Astrocyte of the cerebellum (primary cell): ENCODE data around the gene CRYBA4.

ENCODE experiments used
- DNase-seq: peaks from one replicate; pipeline ENCODE4 v3.0.0-alpha.2; 2011; ENCODE audit warnings: low read depth
- H3K4me3 ChIP-seq: 2 replicates; pipeline ENCODE4 v1.5.1; 2011; ENCODE audit warnings: mild to moderate bottlenecking, low read depth, low read length, moderate library complexity
- in situ Hi-C: cut with HindIII; loops from 2 replicates; pipeline ENCODE4 v1.10.0; 2017; ENCODE audit warnings: low sequenced_read_pairs
- TF ChIP-seq, protein P1 (sequence below): IDR thresholded peaks from 2 replicates; pipeline ENCODE4 v1.5.1; 2012; ENCODE audit warnings: low read length, low read depth, moderate library complexity, mild to moderate bottlenecking; ENCODE audit errors: missing control alignments

CRYBA4 gene

DNA sequence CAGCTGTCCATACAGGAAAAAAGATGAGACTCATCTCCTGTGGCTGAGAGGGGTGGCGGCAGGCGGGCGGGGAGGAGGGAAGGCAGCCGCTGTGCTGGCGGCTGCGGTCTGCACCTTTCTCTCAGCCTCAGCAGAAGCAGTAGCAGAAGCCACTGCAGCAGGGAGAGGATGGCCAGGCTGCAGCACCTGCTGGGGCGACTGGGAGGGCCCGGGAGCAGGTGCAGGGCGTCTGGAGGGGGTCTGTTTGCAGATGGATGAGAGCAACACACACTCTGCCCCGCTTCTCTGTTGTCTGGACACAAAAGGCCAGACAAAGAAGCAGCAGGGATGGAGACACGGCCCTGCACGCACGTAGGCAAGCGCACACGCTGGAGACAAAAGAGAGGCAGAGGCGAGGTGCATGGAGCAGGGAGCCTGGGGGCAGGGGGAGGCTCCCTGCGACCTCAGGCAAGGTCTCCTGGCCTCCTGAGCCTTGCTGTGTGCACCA lies 26.3 kb downstream of the CRYBA4 start:
- H3K4me3 ChIP-seq, result no peak overlapping the region
- in situ Hi-C loops, result no loop called here
- no peak for DNase-seq
- TF ChIP-seq, protein P1, sequence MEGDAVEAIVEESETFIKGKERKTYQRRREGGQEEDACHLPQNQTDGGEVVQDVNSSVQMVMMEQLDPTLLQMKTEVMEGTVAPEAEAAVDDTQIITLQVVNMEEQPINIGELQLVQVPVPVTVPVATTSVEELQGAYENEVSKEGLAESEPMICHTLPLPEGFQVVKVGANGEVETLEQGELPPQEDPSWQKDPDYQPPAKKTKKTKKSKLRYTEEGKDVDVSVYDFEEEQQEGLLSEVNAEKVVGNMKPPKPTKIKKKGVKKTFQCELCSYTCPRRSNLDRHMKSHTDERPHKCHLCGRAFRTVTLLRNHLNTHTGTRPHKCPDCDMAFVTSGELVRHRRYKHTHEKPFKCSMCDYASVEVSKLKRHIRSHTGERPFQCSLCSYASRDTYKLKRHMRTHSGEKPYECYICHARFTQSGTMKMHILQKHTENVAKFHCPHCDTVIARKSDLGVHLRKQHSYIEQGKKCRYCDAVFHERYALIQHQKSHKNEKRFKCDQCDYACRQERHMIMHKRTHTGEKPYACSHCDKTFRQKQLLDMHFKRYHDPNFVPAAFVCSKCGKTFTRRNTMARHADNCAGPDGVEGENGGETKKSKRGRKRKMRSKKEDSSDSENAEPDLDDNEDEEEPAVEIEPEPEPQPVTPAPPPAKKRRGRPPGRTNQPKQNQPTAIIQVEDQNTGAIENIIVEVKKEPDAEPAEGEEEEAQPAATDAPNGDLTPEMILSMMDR, result no peak

DNA sequence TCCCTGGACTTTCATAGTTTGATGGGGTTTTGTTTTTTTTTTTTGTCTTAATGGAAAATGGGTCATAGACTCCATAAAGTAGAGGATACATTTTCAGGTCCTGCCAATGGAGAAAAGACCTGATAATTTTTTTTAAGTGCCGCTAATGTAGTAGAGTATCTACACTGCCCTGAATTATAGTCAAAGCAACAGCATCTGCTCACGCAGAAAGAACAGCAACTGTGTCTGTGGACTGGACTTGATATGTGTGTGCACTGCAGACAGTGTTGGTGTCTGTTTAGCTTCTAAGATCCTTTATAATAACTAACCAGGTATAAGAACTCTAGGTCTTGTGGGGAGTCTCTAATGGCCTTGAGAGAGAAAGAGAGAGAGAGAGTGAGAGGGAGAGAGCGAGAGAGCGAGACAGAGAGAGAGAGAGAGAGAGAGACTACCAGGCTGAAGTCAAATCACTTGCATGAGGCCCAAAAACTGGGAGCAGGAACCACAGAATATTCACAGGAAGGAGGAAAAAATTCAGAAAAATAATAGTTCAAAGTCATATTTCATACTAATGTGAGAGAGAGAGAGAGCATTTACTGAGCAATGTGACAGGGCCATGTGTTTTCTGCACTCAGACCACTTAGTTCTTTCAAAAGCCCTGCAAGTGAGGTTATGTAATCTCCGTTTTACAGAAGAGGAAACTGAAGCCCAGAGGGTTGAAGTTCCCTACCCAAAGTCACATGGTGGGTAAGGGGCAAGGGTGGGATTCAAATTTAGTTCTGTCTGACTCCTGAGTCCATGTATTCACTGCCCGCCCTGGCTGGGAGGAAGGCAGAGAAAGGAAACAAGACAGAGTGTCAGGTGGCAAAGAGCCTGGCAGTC lies 27.0 kb downstream of the CRYBA4 start:
- TF ChIP-seq, protein P1, result no peak
- H3K4me3 ChIP-seq, result no peak overlapping the region
- DNase-seq, result no peak
- in situ Hi-C loops, result no loop called here

DNA sequence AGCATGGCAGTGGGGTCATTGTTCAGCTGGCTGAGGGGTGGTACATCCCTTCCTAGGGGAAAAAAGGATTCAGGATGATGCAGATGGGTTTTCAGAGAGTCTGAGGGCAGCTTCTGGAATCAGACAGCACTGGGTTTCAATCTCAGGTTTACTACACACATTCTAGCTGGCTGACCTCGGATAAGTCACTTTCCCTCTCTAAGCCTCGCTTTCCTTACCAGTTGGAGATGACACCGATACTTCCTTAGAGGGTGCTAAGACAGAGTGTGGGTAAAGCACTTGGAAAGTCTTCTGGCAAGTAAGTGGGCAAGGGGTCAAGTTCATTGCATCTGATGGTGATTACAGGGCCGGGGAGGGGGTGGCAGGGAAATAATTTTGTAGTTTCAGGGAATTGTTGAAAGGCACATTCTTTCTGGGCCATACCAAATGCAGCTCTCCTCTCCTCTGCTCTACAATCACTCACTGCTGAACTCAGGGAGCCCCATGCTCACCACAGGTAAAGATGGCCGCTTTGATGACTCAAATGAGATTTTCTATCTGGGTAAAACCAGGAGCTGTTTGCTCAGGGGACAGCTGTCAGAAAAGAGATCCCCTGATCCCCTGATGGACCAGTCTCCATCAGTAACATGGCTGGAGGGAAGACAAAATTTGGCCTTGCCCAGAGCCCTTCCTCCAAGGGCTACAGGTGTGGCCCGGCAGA lies 29.1 kb downstream of the CRYBA4 start:
- H3K4me3 ChIP-seq, result no peak overlapping the region
- TF ChIP-seq, protein P1, result no peak
- in situ Hi-C loops, result no loop called here
- no peak for DNase-seq

DNA sequence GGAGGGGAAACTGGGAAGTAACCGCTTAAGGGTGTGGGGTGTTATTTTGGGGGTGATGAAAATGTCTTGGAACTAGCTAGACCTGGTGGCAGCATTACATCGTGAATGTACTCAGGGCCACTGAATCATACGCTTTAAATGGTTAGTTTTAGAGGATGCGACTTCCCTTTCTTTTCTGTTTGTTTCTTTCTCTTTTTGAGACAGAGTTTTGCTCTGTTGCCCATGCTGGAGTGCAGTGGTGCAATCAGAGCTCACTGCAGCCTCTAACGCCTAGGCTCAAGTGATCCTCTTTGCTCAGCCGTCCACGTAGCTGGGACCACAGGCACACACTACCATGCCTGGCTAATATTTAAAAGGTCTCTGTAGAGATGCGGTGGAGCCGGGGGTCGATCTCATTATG lies 30.1 kb downstream of the CRYBA4 start:
- DNase-seq, result no peak
- H3K4me3 ChIP-seq, result no peak overlapping the region
- in situ Hi-C loops, result no loop called here
- TF ChIP-seq, protein P1, result no peak

DNA sequence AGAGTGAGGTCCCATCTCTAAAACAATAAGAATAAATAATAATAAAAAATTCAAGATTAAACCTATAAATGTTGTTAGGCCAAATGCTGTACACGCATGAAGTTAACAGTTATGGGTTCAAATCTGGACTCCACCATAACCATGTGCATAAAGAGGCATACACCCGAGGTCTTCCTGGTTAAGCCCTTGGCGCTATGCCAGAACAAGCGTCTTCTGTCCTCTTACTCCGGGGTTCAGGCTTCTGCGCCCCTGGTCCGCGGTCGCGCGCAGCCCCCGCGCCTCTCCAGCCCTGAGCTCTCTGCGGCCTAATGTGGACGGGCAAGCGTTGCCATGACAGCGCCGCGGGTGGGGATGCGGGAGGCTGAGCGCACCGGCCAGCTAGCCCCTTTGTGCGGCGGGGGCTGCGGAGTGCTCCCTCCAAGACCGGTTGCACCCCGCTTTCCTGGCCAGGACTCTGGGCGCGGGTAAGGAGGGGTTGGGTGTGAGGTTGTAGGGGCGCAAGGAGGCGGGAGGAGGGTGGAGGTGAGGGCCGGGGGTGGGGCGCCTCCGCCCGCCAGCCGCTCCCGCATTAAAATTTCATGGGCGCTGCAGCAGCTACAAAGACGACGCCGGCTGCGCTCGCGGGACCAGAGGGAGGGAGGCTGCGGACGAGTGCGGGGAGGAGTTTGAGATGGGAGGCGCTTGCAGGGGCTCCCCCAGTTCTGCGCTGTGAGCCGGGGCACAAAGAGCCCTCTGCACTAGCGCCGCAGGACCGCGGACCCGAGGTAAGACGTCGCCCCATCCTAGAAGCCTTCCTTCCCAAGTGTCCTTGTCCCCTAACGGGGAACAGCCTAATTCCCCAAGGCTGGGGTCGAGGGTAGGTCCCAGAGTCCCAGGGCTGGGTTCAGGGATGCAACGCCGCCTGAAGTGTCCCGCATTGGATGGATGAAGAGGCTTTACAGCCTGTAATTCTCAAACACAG lies 35.4 kb downstream of the CRYBA4 start, which contains the start of gene MIAT:
Gene MIAT (plus strand): TSS at position 698 of the 961 bp plus-strand sequence.
- in situ Hi-C loops, result no loop called here
- TF ChIP-seq, protein P1, result no peak
- H3K4me3 ChIP-seq, result peak within 1 kb of the TSS; percentile 35
- no peak for DNase-seq

DNA sequence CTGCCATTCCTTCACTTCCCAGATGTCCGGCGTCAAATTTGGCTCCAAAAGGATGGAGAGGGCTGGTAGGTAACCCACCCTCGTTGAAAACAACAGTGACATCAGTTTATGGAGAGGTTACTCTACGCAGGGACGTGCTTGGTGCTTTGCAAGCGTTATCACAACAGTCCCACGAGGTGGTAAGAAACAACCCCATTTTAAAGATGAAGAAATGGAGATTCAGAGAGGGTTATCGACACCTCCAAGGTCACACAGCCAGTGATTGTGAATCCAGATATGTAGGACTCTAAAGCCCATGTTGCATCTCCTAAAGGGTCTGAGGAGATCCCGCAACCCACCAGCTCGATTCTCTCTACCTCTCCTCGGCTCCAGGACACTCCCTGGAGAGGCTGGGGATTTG lies 36.4 kb downstream of the CRYBA4 start:
- DNase-seq, result no peak
- in situ Hi-C loops, result no loop called here
- H3K4me3 ChIP-seq, result peak overlapping the region; percentile 32
- TF ChIP-seq, protein P1, result no peak
